HCT116 (cell line): ENCODE data around the gene OLAH.
A peak's percentile ranks its signal among the peaks of the same experiment; 100 is the strongest.

Source experiments
- EGR1 ChIP-seq: IDR thresholded peaks from 2 replicates; pipeline ENCODE4 v1.6.1; 2012; ENCODE audit warnings: low read depth
- EZH2 ChIP-seq: fragments of 200-600 bp; sonication (generic); IDR thresholded peaks from 2 replicates; pipeline ENCODE4 v1.6.1; 2017; ENCODE audit warnings: antibody characterized with exemption, mixed run types
- EZH2phosphoT487 ChIP-seq: fragments of 200-600 bp; IDR thresholded peaks from 2 replicates; pipeline ENCODE4 v1.6.1; 2018; ENCODE audit warnings: antibody characterized with exemption, borderline replicate concordance
- JUND ChIP-seq: IDR thresholded peaks from 2 replicates; pipeline ENCODE4 v1.6.1; 2012
- POLR2A ChIP-seq: IDR thresholded peaks from 2 replicates; pipeline ENCODE4 v1.7.0; 2011; ENCODE audit warnings: borderline replicate concordance; ENCODE audit not compliant: insufficient read depth, insufficient read length; ENCODE audit errors: extremely low read depth
- REST ChIP-seq: IDR thresholded peaks from 2 replicates; pipeline ENCODE4 v1.6.1; 2012; ENCODE audit warnings: low read depth
- SIN3A ChIP-seq: IDR thresholded peaks from 2 replicates; pipeline ENCODE4 v1.6.1; 2012; ENCODE audit warnings: low read depth
- SP1 ChIP-seq: IDR thresholded peaks from 2 replicates; pipeline ENCODE4 v1.6.1; 2012; ENCODE audit warnings: low read depth
- TCF7L2 ChIP-seq: IDR thresholded peaks from 2 replicates; pipeline ENCODE4 v1.7.0; 2011; ENCODE audit warnings: borderline replicate concordance, inconsistent platforms; ENCODE audit not compliant: insufficient read depth, insufficient read length; ENCODE audit errors: extremely low read depth
- YY1 ChIP-seq: IDR thresholded peaks from 2 replicates; pipeline ENCODE4 v1.6.1; 2011; ENCODE audit warnings: low read length, low read depth, moderate library complexity, mild to moderate bottlenecking; ENCODE audit not compliant: insufficient replicate concordance; ENCODE audit errors: extremely low read depth
- TF ChIP-seq, protein P1 (sequence below), 3 experiments: fragments of 200-600 bp in 1 of 3; sonication (generic) in 1 of 3; IDR thresholded peaks in 2 of 3; conservative IDR thresholded peaks in 1 of 3; 2 replicates each; pipeline ENCODE4 v1.5.1; 2012 to 2017; ENCODE audit warnings: low read depth in 2 of 3, low read length in 2 of 3, antibody characterized with exemption in 1 of 3, borderline replicate concordance in 1 of 3, control low read depth in 1 of 3, mild to moderate bottlenecking in 1 of 3, mixed read lengths in 1 of 3, mixed run types in 1 of 3, moderate library complexity in 1 of 3; ENCODE audit not compliant: insufficient read depth in 1 of 3
- TF ChIP-seq, protein P2 (sequence below): IDR thresholded peaks from 2 replicates; pipeline ENCODE4 v1.6.1; 2011; ENCODE audit warnings: mild to moderate bottlenecking, low read length, moderate library complexity; ENCODE audit not compliant: insufficient replicate concordance; ENCODE audit errors: extremely low read depth

GRCh38 chr10:15097011-15097812, 53.5 kb downstream of the OLAH start, which contains the start of gene RPP38:
- TF ChIP-seq REST (no peak), SIN3A (0 out of 2 replicates have a peak, but pooled peaks have one; percentile 31), POLR2A (peak; percentile 93), YY1 (no peak), EZH2 (no peak), EGR1 (peak; percentile 95), SP1 (no peak), TCF7L2 (no peak), JUND (no peak), EZH2phosphoT487 (no peak)
- TF ChIP-seq, protein P1, sequence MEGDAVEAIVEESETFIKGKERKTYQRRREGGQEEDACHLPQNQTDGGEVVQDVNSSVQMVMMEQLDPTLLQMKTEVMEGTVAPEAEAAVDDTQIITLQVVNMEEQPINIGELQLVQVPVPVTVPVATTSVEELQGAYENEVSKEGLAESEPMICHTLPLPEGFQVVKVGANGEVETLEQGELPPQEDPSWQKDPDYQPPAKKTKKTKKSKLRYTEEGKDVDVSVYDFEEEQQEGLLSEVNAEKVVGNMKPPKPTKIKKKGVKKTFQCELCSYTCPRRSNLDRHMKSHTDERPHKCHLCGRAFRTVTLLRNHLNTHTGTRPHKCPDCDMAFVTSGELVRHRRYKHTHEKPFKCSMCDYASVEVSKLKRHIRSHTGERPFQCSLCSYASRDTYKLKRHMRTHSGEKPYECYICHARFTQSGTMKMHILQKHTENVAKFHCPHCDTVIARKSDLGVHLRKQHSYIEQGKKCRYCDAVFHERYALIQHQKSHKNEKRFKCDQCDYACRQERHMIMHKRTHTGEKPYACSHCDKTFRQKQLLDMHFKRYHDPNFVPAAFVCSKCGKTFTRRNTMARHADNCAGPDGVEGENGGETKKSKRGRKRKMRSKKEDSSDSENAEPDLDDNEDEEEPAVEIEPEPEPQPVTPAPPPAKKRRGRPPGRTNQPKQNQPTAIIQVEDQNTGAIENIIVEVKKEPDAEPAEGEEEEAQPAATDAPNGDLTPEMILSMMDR (IDR thresholded peaks at IDR 0.05 in 2 of 3, conservative IDR thresholded peaks at IDR 0.05 in 1 of 3; ENCODE audit: borderline replicate concordance in 1 of 3, insufficient read depth in 1 of 3, low read depth in 2 of 3, low read length in 2 of 3), result no peak
- TF ChIP-seq, protein P2, sequence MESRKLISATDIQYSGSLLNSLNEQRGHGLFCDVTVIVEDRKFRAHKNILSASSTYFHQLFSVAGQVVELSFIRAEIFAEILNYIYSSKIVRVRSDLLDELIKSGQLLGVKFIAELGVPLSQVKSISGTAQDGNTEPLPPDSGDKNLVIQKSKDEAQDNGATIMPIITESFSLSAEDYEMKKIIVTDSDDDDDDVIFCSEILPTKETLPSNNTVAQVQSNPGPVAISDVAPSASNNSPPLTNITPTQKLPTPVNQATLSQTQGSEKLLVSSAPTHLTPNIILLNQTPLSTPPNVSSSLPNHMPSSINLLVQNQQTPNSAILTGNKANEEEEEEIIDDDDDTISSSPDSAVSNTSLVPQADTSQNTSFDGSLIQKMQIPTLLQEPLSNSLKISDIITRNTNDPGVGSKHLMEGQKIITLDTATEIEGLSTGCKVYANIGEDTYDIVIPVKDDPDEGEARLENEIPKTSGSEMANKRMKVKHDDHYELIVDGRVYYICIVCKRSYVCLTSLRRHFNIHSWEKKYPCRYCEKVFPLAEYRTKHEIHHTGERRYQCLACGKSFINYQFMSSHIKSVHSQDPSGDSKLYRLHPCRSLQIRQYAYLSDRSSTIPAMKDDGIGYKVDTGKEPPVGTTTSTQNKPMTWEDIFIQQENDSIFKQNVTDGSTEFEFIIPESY, result peak; percentile 94
